Stomach (tissue), 4 donors: Measurements from ENCODE around the gene OTOGL.

Source experiments
- CTCF ChIP-seq, 7 experiments: fragments of 450-650 bp in 4 of 7; fragments of 200-600 bp in 3 of 7; sonication (generic) in 3 of 7; IDR thresholded peaks; one replicate each; pipeline ENCODE4 v1.5.1; 2016 to 2019; ENCODE audit warnings: antibody characterized with exemption in 7 of 7, control low read depth in 2 of 7, mild to moderate bottlenecking in 1 of 7
- POLR2A ChIP-seq, 4 donors: fragments of 450-650 bp; IDR thresholded peaks; one replicate each; pipeline ENCODE4 v1.6.1; 2016; ENCODE audit warnings: antibody characterized with exemption in 4 of 4, control low read depth in 2 of 4, mild to moderate bottlenecking in 1 of 4, moderate library complexity in 1 of 4

GRCh38 chr12:80241576-80242273, 142.4 kb downstream of the OTOGL start:
- TF ChIP-seq CTCF (IDR thresholded peaks at IDR 0.05) (no peak), POLR2A (IDR thresholded peaks at IDR 0.05) (no peak)
